Kidney (tissue), 14 donors: ENCODE results near the gene RAD51B. TPM values are rescaled to one million over a fixed set of nuclear protein-coding genes. Genes with fewer than 3 reads are reported as not detected.

Experiments
- DNase-seq, 5 donors: peaks; one replicate each; pipeline ENCODE4 v3.0.0-alpha.2; 2013 to 2020
- FAIRE-seq: peaks from 2 replicates; lab custom pipeline; 2012; peaks lifted over from hg19 to GRCh38; lab: Jason Lieb, UNC
- H3K27ac ChIP-seq, 2 donors: one replicate each; pipeline ENCODE4 v1.7.0; 2013; ENCODE audit warnings: low read depth in 2 of 2, low read length in 2 of 2, inconsistent platforms in 1 of 2
- H3K27me3 ChIP-seq: one replicate; pipeline ENCODE4 v1.7.1; 2013; ENCODE audit warnings: low read length, inconsistent platforms; ENCODE audit not compliant: control insufficient read depth, insufficient read depth
- H3K36me3 ChIP-seq, 3 donors: one replicate each; pipeline versions ENCODE4 v1.7.0 to v1.7.1; 2013; ENCODE audit warnings: low read length in 3 of 3, control low read depth in 1 of 3, inconsistent platforms in 1 of 3; ENCODE audit not compliant: insufficient read depth in 3 of 3, control insufficient read depth in 2 of 3
- H3K4me1 ChIP-seq, 3 donors: one replicate each; pipeline versions ENCODE4 v1.7.0 to v1.7.1; 2013; ENCODE audit warnings: low read length in 3 of 3, inconsistent platforms in 1 of 3, low read depth in 1 of 3; ENCODE audit not compliant: control insufficient read depth in 2 of 3, insufficient read depth in 2 of 3
- H3K4me3 ChIP-seq, 3 donors: one replicate each; pipeline versions ENCODE4 v1.7.0 to v1.8.1; 2013; ENCODE audit warnings: low read length in 3 of 3, control low read depth in 1 of 3, inconsistent platforms in 1 of 3
- H3K9ac ChIP-seq, 3 donors: one replicate each; pipeline versions ENCODE4 v1.7.0 to v1.7.1; 2013; ENCODE audit warnings: low read length in 3 of 3, control low read depth in 1 of 3, inconsistent platforms in 1 of 3
- H3K9me3 ChIP-seq, 3 donors: one replicate each; pipeline versions ENCODE4 v1.7.0 to v1.7.1; 2013; ENCODE audit warnings: low read length in 3 of 3, control low read depth in 1 of 3, inconsistent platforms in 1 of 3; ENCODE audit not compliant: control insufficient read depth in 2 of 3, insufficient read depth in 1 of 3
- CTCF ChIP-seq: IDR thresholded peaks from 3 replicates; pipeline ENCODE4 v1.5.1; 2012; ENCODE audit warnings: mild to moderate bottlenecking, moderate library complexity, borderline replicate concordance; ENCODE audit not compliant: insufficient read depth; ENCODE audit errors: extremely low read depth
- intact Hi-C: fragments of 100-400 bp; cut with DNase I; formaldehyde crosslinking; loops from one replicate; pipeline ENCODE4 v1.11.1; 2022
- polyA plus RNA-seq: library from polyadenylated mRNA; stranded (reverse); fragments of 350-450 nt; fragmentation: Illumina TruSeq; extraction: RNeasy Lipid Tissue Mini Kit (QIAGEN cat#74804); gene quantifications from one replicate; pipeline ENCODE4 v1.2.3, GENCODE V29; 2014; ENCODE audit warnings: low read depth, low replicate concordance; ENCODE audit not compliant: insufficient read depth
- total RNA-seq: library from RNA; stranded (reverse); fragmentation: NEBNext Ultra II Directional; extraction: Animal tissue kit (Norgen Biotek cat#: 25700); gene quantifications from one replicate; pipeline ENCODE4 v1.2.1, GENCODE V29; 2021
- donor health status: control.
- donor health status: control.
- donor health status: control.
- donor health status: control.
- donor health status: control.
- donor health status: DM: yes; HTN: yes; CAD: no.
- donor health status: Normal renal cell carcinoma (clear cell type).

RAD51B gene
- total and polyA plus RNA-seq, 2 donors from 2014 or later, result 6.9 to 18.0 TPM

DNA sequence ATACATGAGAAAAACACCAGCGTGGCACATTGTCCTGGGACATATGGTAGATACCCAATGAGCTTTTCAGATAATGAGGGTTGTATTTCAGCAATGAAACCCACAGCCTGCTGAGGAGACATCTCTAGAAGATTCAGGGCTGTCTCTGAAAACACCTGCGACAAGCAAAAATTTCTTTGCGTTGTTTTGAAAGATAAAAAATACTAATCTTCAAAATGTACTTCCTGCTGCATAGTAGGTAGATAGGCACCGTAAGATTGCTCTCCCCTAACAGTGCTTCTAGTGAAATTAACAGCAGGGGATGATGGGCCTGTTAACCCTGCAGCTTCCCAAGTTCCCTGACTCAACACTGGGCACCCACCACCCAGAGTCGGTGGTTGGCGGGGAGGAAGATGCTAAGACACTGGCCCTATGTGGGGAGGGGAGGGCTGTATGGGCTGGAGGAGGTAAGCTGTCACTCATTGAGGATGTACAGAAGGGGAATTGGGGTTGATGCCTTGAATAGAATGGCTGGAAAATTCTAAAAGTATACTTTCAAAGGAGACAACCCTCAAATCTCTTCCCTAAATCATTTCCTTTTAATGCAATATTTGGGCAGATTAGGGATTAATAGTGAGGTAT, 953.3 kb downstream of the RAD51B start:
- FAIRE-seq (no peak), DNase-seq (peak in 1 of 5 donors; percentile 22)
- no peak for TF ChIP-seq CTCF
- no peak overlapping the region for H3K4me3 ChIP-seq
- H3K9me3 ChIP-seq, result no peaks in the 10 kb centered on the region
- no peak overlapping the region for H3K27ac ChIP-seq
- no peak overlapping the region for H3K9ac ChIP-seq
- no peaks in the 10 kb centered on the region for H3K36me3 ChIP-seq
- no peaks in the 10 kb centered on the region for H3K4me1 ChIP-seq
- H3K27me3 ChIP-seq, result no peaks in the 10 kb centered on the region
- intact Hi-C loops, result no loop called here

- intact Hi-C loops, result no loop called here
- H3K27me3 ChIP-seq, result no peaks in the 10 kb centered on the region
- no peaks in the 10 kb centered on the region for H3K36me3 ChIP-seq
- no peaks in the 10 kb centered on the region for H3K9me3 ChIP-seq
- peaks cover 0 to 5% (median 5%) of the 10 kb centered on the region in 3 donors for H3K4me1 ChIP-seq
- no peak overlapping the region for H3K4me3 ChIP-seq
- peak in 1 of 5 donors; percentile 3 for DNase-seq
- H3K27ac ChIP-seq, result no peak overlapping the region
- no peak for FAIRE-seq
- TF ChIP-seq CTCF, result no peak
- H3K9ac ChIP-seq, result no peak overlapping the region
These were observed 955.4 kb downstream of the RAD51B start for GRCh38 chr14:68774771-68775613.

- no peaks in the 10 kb centered on the region for H3K27me3 ChIP-seq
- intact Hi-C loops, result no loop called here
- TF ChIP-seq CTCF, result no peak
- H3K4me3 ChIP-seq, result no peak overlapping the region
- H3K36me3 ChIP-seq, result no peaks in the 10 kb centered on the region
- H3K4me1 ChIP-seq, result peaks cover 7 to 12% (median 11%) of the 10 kb centered on the region in 3 donors
- H3K9me3 ChIP-seq, result no peaks in the 10 kb centered on the region
- no peak overlapping the region for H3K9ac ChIP-seq
- FAIRE-seq (no peak), DNase-seq (peak in 1 of 5 donors; percentile 8)
- no peak overlapping the region for H3K27ac ChIP-seq
These were observed 956.1 kb downstream of the RAD51B start for GRCh38 chr14:68775614-68776126.
